Caco-2 (cell line): ENCODE data around the gene KRTAP9-4. TPM values are rescaled to one million over a fixed set of nuclear protein-coding genes. Genes with fewer than 3 reads are reported as not detected.
"Not testable (repeated sequence)": the region's sequence is repeated elsewhere in the genome, so short reads cannot be mapped to it uniquely, and the experiment has no call there.

Experiments
- BruUV-seq: library from RNA; stranded (reverse); fragments of 400-500 nt; replicated peaks from 2 replicates; lab custom pipeline; 2021; lab: Mats Ljungman, UMichigan
- CTCF ChIA-PET: fragments of 300-600 bp; sonication (Branson Sonifier 250); formaldehyde crosslinking; loops from one replicate; lab custom pipeline; 2022; ENCODE audit warnings: antibody characterized with exemption; lab: Charles Lee
- POLR2A ChIA-PET: fragments of 300-600 bp; sonication (Branson Sonifier 250); formaldehyde crosslinking; loops from one replicate; lab custom pipeline; 2022; ENCODE audit warnings: antibody characterized with exemption; lab: Charles Lee
- DNase-seq, 2 experiments: peaks; one replicate each; pipeline versions ENCODE4 v3.0.0 to v3.0.0-alpha.2; 2020 to 2022
- H3K27me3 ChIP-seq: replicated peaks from 2 replicates; pipeline ENCODE4 v1.6.0; 2011; ENCODE audit warnings: low read length; ENCODE audit not compliant: control insufficient read depth, insufficient read depth
- H3K36me3 ChIP-seq: 2 replicates; pipeline ENCODE4 v1.5.1; 2011; ENCODE audit warnings: low read length; ENCODE audit not compliant: control insufficient read depth, insufficient read depth
- H3K4me1 ChIP-seq: fragments of 250-450 bp; sonication (Bioruptor Pico); 2 replicates; pipeline ENCODE4 v1.5.1; 2020; ENCODE audit warnings: mild to moderate bottlenecking
- H3K4me3 ChIP-seq: 2 replicates; pipeline ENCODE4 v1.5.1; 2011; ENCODE audit warnings: low read depth, mild to moderate bottlenecking, control low read depth, low read length
- H3K9me3 ChIP-seq: fragments of 250-450 bp; sonication (Bioruptor Pico); 2 replicates; pipeline ENCODE4 v1.5.1; 2020; ENCODE audit warnings: mild to moderate bottlenecking, moderate library complexity
- H3K27ac Mint-ChIP-seq: one replicate; pipeline ENCODE4 v1.8.0; 2022; ENCODE audit warnings: mixed read lengths; ENCODE audit not compliant: unreplicated experiment
- H3K27me3 Mint-ChIP-seq: one replicate; pipeline ENCODE4 v1.8.0; 2022; ENCODE audit warnings: mixed read lengths; ENCODE audit not compliant: insufficient read depth, unreplicated experiment
- H3K36me3 Mint-ChIP-seq: one replicate; pipeline ENCODE4 v1.8.0; 2022; ENCODE audit warnings: mild to moderate bottlenecking, mixed read lengths; ENCODE audit not compliant: insufficient read depth, unreplicated experiment
- H3K4me1 Mint-ChIP-seq: one replicate; pipeline ENCODE4 v1.8.0; 2022; ENCODE audit warnings: low read depth, mixed read lengths; ENCODE audit not compliant: unreplicated experiment
- H3K4me3 Mint-ChIP-seq: one replicate; pipeline ENCODE4 v1.8.0; 2022; ENCODE audit warnings: mild to moderate bottlenecking, moderate library complexity, mixed read lengths; ENCODE audit not compliant: unreplicated experiment
- H3K9me3 Mint-ChIP-seq: one replicate; pipeline ENCODE4 v1.8.0; 2022; ENCODE audit warnings: mixed read lengths; ENCODE audit not compliant: unreplicated experiment
- intact Hi-C: fragments of 100-400 bp; cut with micrococcal nuclease; formaldehyde crosslinking; loops from one replicate; pipeline ENCODE4 v1.10.0; 2022; ENCODE audit not compliant: unreplicated experiment
- total RNA-seq: library from RNA; stranded (reverse); gene quantifications from 2 replicates; pipeline ENCODE4 v1.2.3, GENCODE V29; 2022
- TF ChIP-seq, protein P1 (sequence below), 2 experiments: fragments of 200-600 bp in 1 of 2; IDR thresholded peaks; 1 replicate in 1 of 2; 2 replicates in 1 of 2; pipeline versions ENCODE4 v1.5.1 to v1.8.0; 2011 to 2022; ENCODE audit warnings: antibody characterized with exemption in 1 of 2, control low read depth in 1 of 2, inconsistent platforms in 1 of 2, low read depth in 1 of 2, low read length in 1 of 2, mild to moderate bottlenecking in 1 of 2, moderate library complexity in 1 of 2; ENCODE audit not compliant: insufficient read depth in 1 of 2, severe bottlenecking in 1 of 2, unreplicated experiment in 1 of 2

Gene KRTAP9-4
- total RNA-seq, 1 experiment from 2014 or later: not detected

DNA sequence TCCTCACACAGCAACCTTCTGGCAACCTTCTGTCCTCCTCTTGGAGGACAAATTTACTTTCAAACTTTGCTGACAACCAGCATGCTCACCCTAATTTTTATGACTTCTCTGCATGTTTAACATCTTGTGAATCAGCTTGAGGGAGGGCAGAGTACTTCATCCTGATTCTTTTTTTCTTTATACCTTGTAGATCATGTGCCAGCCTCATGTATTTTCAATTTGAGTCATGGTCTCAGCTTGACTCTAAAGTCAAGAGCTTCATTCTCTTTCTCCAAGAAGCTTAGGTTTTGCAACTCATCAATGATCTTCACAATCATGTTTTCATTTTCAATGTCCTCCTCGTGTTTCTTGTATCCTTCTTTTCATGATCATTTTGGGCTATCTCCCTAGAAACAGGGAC lies 22.4 kb downstream of the KRTAP9-4 start:
- intact Hi-C loops: no loop called here
- H3K4me3 Mint-ChIP-seq: no peak overlapping the region
- TF ChIP-seq, protein P1, sequence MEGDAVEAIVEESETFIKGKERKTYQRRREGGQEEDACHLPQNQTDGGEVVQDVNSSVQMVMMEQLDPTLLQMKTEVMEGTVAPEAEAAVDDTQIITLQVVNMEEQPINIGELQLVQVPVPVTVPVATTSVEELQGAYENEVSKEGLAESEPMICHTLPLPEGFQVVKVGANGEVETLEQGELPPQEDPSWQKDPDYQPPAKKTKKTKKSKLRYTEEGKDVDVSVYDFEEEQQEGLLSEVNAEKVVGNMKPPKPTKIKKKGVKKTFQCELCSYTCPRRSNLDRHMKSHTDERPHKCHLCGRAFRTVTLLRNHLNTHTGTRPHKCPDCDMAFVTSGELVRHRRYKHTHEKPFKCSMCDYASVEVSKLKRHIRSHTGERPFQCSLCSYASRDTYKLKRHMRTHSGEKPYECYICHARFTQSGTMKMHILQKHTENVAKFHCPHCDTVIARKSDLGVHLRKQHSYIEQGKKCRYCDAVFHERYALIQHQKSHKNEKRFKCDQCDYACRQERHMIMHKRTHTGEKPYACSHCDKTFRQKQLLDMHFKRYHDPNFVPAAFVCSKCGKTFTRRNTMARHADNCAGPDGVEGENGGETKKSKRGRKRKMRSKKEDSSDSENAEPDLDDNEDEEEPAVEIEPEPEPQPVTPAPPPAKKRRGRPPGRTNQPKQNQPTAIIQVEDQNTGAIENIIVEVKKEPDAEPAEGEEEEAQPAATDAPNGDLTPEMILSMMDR (IDR thresholded peaks at IDR 0.05; ENCODE audit: insufficient read depth in 1 of 2, low read depth in 1 of 2, low read length in 1 of 2, severe bottlenecking in 1 of 2, unreplicated experiment in 1 of 2): no peak
- H3K36me3 ChIP-seq: no peaks in the 10 kb centered on the region
- ChIA-PET CTCF (no interaction called here), POLR2A (no interaction called here)
- H3K36me3 Mint-ChIP-seq: no peaks in the 10 kb centered on the region
- BruUV-seq: no TSS peak
- H3K27me3 Mint-ChIP-seq: no peaks in the 10 kb centered on the region
- H3K9me3 ChIP-seq: no peaks in the 10 kb centered on the region
- H3K4me1 ChIP-seq: no peaks in the 10 kb centered on the region; the same call in 1 of the 2 replicates
- no peak overlapping the region for H3K4me3 ChIP-seq
- H3K4me1 Mint-ChIP-seq: peaks cover 9% of the 10 kb centered on the region
- no peak for DNase-seq
- H3K27me3 ChIP-seq: no peaks in the 10 kb centered on the region
- H3K9me3 Mint-ChIP-seq: no peaks in the 10 kb centered on the region
- H3K27ac Mint-ChIP-seq: no peak overlapping the region

DNA sequence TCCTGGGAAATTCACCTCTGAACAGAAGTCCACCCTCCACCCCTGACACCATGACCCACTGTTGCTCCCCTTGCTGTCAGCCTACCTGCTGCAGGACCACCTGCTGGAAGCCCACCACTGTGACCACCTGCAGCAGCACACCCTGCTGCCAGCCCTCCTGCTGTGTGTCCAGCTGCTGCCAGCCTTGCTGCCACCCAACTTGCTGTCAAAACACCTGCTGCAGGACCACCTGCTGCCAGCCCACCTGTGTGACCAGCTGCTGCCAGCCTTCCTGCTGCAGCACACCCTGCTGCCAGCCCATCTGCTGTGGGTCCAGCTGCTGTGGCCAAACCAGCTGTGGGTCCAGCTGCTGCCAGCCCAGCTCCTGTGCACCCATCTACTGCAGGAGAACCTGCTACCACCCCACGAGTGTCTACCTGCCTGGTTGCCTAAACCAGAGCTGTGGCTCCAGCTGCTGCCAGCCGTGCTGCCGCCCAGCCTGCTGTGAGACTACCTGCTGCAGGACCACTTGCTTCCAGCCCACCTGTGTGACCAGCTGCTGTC lies 26.2 kb downstream of the KRTAP9-4 start, which contains the start of gene KRTAP9-7:
Gene KRTAP9-7, plus strand, starts transcription at position 51 of the 543 bp plus-strand sequence. Its CDS starts 0 bp downstream, at position 51.
- H3K9me3 ChIP-seq, H3K27me3 Mint-ChIP-seq, H3K4me3 ChIP-seq, BruUV-seq, H3K27me3 ChIP-seq, H3K4me1 ChIP-seq, H3K9me3 Mint-ChIP-seq, DNase-seq, CTCF ChIA-PET, H3K4me1 Mint-ChIP-seq, POLR2A ChIA-PET, H3K36me3 Mint-ChIP-seq, H3K36me3 ChIP-seq, H3K27ac Mint-ChIP-seq, intact Hi-C loops, H3K4me3 Mint-ChIP-seq: not testable (repeated sequence)

DNA sequence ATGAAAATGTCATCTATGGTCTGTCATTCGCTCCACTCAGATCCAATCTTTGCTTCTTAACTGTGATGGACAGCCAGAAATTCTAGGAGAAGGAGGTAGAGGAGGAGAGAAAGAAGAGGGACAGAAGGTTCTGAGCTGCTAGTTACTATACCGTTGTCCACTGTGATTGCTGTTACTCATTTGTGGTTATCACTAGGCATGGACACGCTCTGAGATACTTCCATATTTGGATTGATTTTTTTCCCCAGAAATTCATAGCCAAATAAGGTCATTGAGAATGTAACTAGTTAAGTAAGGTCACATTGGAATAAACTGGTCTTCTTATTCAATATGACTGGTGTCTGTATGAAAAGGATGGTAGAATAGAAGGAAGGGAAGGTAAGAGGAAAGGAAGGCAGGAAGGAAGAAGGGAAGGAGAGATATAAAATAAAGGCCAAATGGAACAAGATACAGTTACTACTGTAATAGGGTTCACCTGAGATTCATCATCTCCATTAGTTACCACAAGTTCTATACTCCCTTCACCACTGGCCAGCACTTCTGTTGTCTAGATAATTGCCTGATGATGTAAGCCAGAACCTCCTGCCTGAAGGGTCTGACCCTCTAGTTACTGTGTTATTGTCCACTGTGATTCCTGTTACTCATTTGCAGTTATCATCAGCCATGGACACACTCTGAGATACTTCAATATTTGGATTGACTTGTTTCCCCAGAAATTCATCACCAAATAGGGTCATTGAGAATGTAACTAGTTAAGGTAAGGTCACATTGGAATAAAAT lies 28.9 kb downstream of the KRTAP9-4 start:
- BruUV-seq: no TSS peak
- Mint-ChIP-seq H3K27me3 (no peaks in the 10 kb centered on the region), H3K27ac (no peak overlapping the region), H3K4me3 (no peak overlapping the region), H3K4me1 (peaks cover 9% of the 10 kb centered on the region), H3K36me3 (no peaks in the 10 kb centered on the region), H3K9me3 (no peaks in the 10 kb centered on the region)
- intact Hi-C loops: no loop called here
- no peak for DNase-seq
- Histone ChIP-seq H3K4me1 (peaks cover under 1% of the 10 kb centered on the region), H3K4me3 (no peak overlapping the region), H3K27me3 (no peaks in the 10 kb centered on the region), H3K9me3 (no peaks in the 10 kb centered on the region), H3K36me3 (no peaks in the 10 kb centered on the region)
- CTCF ChIA-PET: no interaction called here
- POLR2A ChIA-PET: no interaction called here
- TF ChIP-seq, protein P1 (IDR thresholded peaks at IDR 0.05; ENCODE audit: insufficient read depth in 1 of 2, low read depth in 1 of 2, low read length in 1 of 2, severe bottlenecking in 1 of 2, unreplicated experiment in 1 of 2): no peak
